Pancreas (tissue), 10 donors: Measurements from ENCODE around the gene UBE2L5. TPM values are rescaled to one million over a fixed set of nuclear protein-coding genes. Genes with fewer than 3 reads are reported as not detected.

Experiments used
- ATAC-seq, 4 donors: fragments of 200-7000 bp; cut with Tn5 transposase; one replicate each; pipeline versions ENCODE4 v1.8.0 to v1.9.1; 2020; ENCODE audit warnings: mild to moderate bottlenecking in 4 of 4, moderate library complexity in 4 of 4
- DNase-seq, 6 donors: peaks; one replicate each; pipeline ENCODE4 v3.0.0-alpha.2; 2020
- FAIRE-seq: peaks from 2 replicates; lab custom pipeline; 2012; peaks lifted over from hg19 to GRCh38; lab: Jason Lieb, UNC
- H3K27ac ChIP-seq, 4 donors: fragments of 200-600 bp; sonication (generic); 1 replicate in 3 of 4; 2 replicates in 1 of 4; pipeline versions ENCODE4 v1.5.0 to v1.8.0; 2020
- H3K27me3 ChIP-seq, 4 donors: fragments of 200-600 bp; one replicate each; pipeline ENCODE4 v1.8.0; 2021
- H3K36me3 ChIP-seq, 3 donors: fragments of 200-600 bp; sonication (generic) in 1 of 3; one replicate each; pipeline versions ENCODE4 v1.5.0 to v1.8.0; 2020 to 2021
- H3K4me1 ChIP-seq, 3 donors: fragments of 200-600 bp; one replicate each; pipeline ENCODE4 v1.8.0; 2021
- H3K4me3 ChIP-seq, 4 donors: fragments of 200-600 bp; sonication (generic) in 2 of 4; one replicate each; pipeline versions ENCODE4 v1.5.0 to v1.8.0; 2020 to 2021
- H3K9me3 ChIP-seq, 4 donors: fragments of 200-600 bp; one replicate each; pipeline ENCODE4 v1.8.0; 2021
- WGBS, 2 donors: extraction: QIAGEN DNeasy Blood & Tissue Kit; methylation state at CpG; one replicate each; pipeline ENCODE4 v1.1.7; 2013; 5-methylcytosine and 5-hydroxymethylcytosine counted together
- intact Hi-C, 3 donors: fragments of 100-400 bp; cut with DNase I; formaldehyde crosslinking; loops; one replicate each; pipeline versions ENCODE4 v1.11.1 to v1.14.2; 2022
- polyA plus RNA-seq, 2 donors: library from polyadenylated mRNA; stranded (reverse); fragments of 200-250 nt; gene quantifications; one replicate each; pipeline ENCODE4 v1.2.3, GENCODE V29; 2013
- total RNA-seq, 6 donors: library from RNA; stranded (reverse); fragmentation: NEBNext Ultra II Directional in 4 of 6; extraction: Animal tissue kit (Norgen Biotek cat#: 25700) in 4 of 6; gene quantifications; one replicate each; pipeline versions ENCODE4 v1.2.1 to v1.2.4, GENCODE V29; 2021 to 2023
- TF ChIP-seq, protein P1 (sequence below), 4 donors: fragments of 200-600 bp; sonication (generic) in 3 of 4; IDR thresholded peaks; one replicate each; pipeline versions ENCODE4 v1.5.0 to v1.8.0; 2021; ENCODE audit warnings: antibody characterized with exemption in 4 of 4
- donor health status: healthy with polysubstance abuse.
- donor health status: DM: no; HTN: no; CAD: no; lungs with moderate emphysema.
- donor health status: DM: no; HTN: no; CAD: no.
- donor health status: control.
- donor health status: control.
- donor health status: Bipolar disorder and iron deficiency.
- donor health status: DM: yes; HTN: yes; CAD: no.
- donor health status: DM: no; HTN: no; CAD: no.
- donor health status: DM: no; HTN: no; CAD: no.
- donor health status: DM: yes; HTN: yes; CAD: no.

Gene UBE2L5
- total and polyA plus RNA-seq, 8 donors, result 0.02 TPM; not detected in 7

DNA sequence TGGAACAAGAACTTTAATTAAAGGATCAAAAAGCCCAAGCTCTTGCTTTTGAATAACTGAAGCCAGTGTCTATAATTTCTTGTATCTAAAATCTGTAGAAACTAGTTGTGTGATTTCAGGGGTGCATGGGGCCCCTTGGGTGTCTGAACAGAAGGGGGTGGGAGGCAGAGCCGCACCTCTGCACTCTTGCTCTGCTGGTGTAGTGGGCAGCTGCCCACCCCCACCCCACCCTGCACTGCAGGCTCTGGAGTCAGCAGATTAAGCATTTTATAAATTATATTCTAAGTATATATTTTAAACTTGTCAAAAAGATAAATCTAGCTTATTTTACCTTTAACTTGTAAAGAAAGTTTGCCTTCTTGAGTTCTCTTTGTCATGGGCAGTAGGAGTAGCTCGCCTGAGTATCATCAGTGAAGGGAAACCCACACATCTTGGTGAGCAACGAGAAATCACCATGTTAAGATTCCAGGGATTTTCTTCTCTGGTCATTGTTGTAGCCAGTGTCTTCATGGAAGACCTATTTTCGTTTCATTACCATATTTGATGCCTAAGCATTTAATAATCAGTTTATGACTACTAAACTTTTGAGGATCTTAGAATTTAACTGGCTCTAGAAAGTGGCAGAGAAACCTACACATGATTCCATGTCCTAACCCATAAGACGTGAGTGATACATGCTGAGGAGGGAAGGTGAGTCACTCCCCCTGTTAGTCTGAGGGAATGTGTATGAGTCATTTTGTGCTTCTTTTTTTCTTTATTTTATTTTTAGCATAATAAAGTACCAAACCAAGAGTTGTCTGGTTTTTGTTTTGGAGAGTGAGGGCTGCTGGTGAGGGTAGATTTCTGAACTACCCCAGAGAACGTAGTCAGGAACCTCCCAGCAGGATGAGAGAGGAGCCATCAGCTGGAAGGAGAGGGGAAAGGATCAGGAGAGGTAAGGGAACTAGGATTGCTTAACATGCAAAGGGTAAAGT lies 7.7 kb downstream of the UBE2L5 start:
- Histone ChIP-seq H3K36me3 (no peaks in the 10 kb centered on the region), H3K27ac (no peak overlapping the region), H3K9me3 (no peaks in the 10 kb centered on the region), H3K27me3 (no peaks in the 10 kb centered on the region), H3K4me1 (no peaks in the 10 kb centered on the region), H3K4me3 (no peak overlapping the region)
- FAIRE-seq (no peak), ATAC-seq (peak in 2 of 4 donors; percentile 69 to 84), DNase-seq (no peak)
- intact Hi-C loops, result no loop called here
- 63 to 85% methylated on average over 6 of the region's 6 CpGs for WGBS, 2 donors
- TF ChIP-seq, protein P1, sequence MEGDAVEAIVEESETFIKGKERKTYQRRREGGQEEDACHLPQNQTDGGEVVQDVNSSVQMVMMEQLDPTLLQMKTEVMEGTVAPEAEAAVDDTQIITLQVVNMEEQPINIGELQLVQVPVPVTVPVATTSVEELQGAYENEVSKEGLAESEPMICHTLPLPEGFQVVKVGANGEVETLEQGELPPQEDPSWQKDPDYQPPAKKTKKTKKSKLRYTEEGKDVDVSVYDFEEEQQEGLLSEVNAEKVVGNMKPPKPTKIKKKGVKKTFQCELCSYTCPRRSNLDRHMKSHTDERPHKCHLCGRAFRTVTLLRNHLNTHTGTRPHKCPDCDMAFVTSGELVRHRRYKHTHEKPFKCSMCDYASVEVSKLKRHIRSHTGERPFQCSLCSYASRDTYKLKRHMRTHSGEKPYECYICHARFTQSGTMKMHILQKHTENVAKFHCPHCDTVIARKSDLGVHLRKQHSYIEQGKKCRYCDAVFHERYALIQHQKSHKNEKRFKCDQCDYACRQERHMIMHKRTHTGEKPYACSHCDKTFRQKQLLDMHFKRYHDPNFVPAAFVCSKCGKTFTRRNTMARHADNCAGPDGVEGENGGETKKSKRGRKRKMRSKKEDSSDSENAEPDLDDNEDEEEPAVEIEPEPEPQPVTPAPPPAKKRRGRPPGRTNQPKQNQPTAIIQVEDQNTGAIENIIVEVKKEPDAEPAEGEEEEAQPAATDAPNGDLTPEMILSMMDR (IDR thresholded peaks at IDR 0.05), result no peak

- Histone ChIP-seq H3K4me3 (no peak overlapping the region), H3K9me3 (no peaks in the 10 kb centered on the region), H3K27me3 (no peaks in the 10 kb centered on the region), H3K27ac (no peak overlapping the region), H3K36me3 (no peaks in the 10 kb centered on the region), H3K4me1 (no peaks in the 10 kb centered on the region)
- ATAC-seq (peak in 2 of 4 donors; percentile 36 to 70), FAIRE-seq (no peak), DNase-seq (no peak)
- intact Hi-C loops, result no loop called here
- TF ChIP-seq, protein P1 (IDR thresholded peaks at IDR 0.05), result no peak
- 51 to 53% methylated on average over 2 of the region's 2 CpGs for WGBS, 2 donors
Observed at GRCh38 chr13:30431269-30431940, 9.1 kb downstream of the UBE2L5 start.

DNA sequence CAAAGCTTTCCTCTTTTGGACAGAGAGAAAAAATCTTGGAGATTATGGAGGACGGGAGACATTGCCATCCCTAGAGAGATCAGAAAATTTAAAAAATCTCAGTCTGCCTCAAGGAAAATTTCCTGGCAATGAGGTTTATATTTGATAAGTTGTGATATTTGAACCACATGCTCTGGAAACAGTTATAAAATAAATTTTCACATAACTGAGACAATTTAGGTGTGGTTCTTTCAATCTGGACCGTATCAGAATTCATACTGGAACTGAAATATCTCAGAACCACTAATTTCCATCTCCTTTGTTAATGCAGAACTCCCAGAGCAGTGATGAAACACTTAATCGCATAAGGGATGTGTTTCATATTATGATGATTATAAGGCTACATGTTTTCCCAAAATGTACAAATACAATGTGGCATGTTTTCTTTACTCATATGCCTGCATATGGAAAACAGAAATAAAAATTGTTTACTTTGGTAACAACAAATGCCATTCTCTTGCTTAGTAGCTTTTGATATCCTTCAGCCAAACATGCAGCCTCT lies 13.7 kb downstream of the UBE2L5 start:
- H3K4me1 ChIP-seq, result no peaks in the 10 kb centered on the region
- H3K9me3 ChIP-seq, result no peaks in the 10 kb centered on the region
- intact Hi-C loops, result no loop called here
- no peaks in the 10 kb centered on the region for H3K36me3 ChIP-seq
- no peaks in the 10 kb centered on the region for H3K27me3 ChIP-seq
- no peak for FAIRE-seq
- DNase-seq, result no peak
- TF ChIP-seq, protein P1 (IDR thresholded peaks at IDR 0.05), result no peak
- ATAC-seq, result no peak
- H3K27ac ChIP-seq, result no peak overlapping the region
- H3K4me3 ChIP-seq, result no peak overlapping the region
- 65 to 78% methylated on average over 3 of the region's 3 CpGs for WGBS, 2 donors

DNA sequence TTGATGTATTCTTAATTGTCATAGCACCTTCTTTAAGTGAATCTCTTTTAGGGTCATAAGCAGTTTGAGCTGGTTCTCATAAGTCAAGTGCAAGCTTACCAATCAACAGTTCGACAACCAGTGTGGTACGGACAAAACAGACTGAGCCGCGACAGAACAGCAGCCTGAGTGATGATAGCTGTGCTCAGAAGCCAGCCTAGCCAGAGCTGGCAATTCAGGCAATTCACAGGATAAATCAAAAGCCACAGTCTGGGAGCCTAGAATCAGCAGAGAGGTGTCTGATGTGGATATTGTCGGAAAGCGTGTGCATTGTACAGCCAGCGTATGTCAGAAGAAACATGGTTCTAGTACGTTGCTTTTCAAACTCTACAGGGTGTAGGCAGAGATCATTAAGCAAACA lies 14.9 kb downstream of the UBE2L5 start:
- Histone ChIP-seq H3K27me3 (no peaks in the 10 kb centered on the region), H3K4me1 (no peaks in the 10 kb centered on the region), H3K36me3 (no peaks in the 10 kb centered on the region), H3K4me3 (no peak overlapping the region), H3K27ac (no peak overlapping the region), H3K9me3 (no peaks in the 10 kb centered on the region)
- FAIRE-seq (no peak), ATAC-seq (no peak), DNase-seq (no peak)
- intact Hi-C loops, result no loop called here
- TF ChIP-seq, protein P1 (IDR thresholded peaks at IDR 0.05), result no peak
- 87 to 90% methylated on average over 8 of the region's 8 CpGs for WGBS, 2 donors
